Natural killer cell (primary cell): Measurements from ENCODE around the gene SMG5. TPM values are rescaled to one million over a fixed set of nuclear protein-coding genes. Genes with fewer than 3 reads are reported as not detected.

ENCODE experiments used
- ATAC-seq, 3 donors: fragments of 150-1000 bp in 2 of 3; fragments of 200-7000 bp in 1 of 3; cut with Tn5 transposase; 1 replicate in 1 of 3; 2 replicates in 2 of 3; pipeline ENCODE4 v1.10.0; 2021; ENCODE audit warnings: mild to moderate bottlenecking in 2 of 3, moderate library complexity in 2 of 3
- DNase-seq, 2 donors: peaks; one replicate each; pipeline versions ENCODE4 v3.0.0 to v3.0.0-alpha.2; 2013 to 2021; ENCODE audit warnings: mixed read lengths in 1 of 2
- H3K27ac ChIP-seq: one replicate; pipeline ENCODE4 v1.5.1; 2013; ENCODE audit warnings: mild to moderate bottlenecking, low read length
- H3K27me3 ChIP-seq: one replicate; pipeline ENCODE4 v1.6.1; 2013; ENCODE audit warnings: low read length; ENCODE audit not compliant: control insufficient read depth, insufficient read depth
- H3K36me3 ChIP-seq: one replicate; pipeline ENCODE4 v1.6.1; 2013; ENCODE audit warnings: low read length; ENCODE audit not compliant: control insufficient read depth, insufficient read depth
- H3K4me1 ChIP-seq: one replicate; pipeline ENCODE4 v1.6.1; 2013; ENCODE audit warnings: low read length; ENCODE audit not compliant: control insufficient read depth, insufficient read depth
- H3K4me3 ChIP-seq: one replicate; pipeline ENCODE4 v1.5.1; 2013; ENCODE audit warnings: low read length
- H3K9me3 ChIP-seq: one replicate; pipeline ENCODE4 v1.6.1; 2013; ENCODE audit warnings: low read length; ENCODE audit not compliant: control insufficient read depth, insufficient read depth
- H3K27ac Mint-ChIP-seq, 2 donors: one replicate each; pipeline ENCODE4 v1.8.0; 2022; ENCODE audit warnings: mild to moderate bottlenecking in 2 of 2, mixed read lengths in 2 of 2, moderate library complexity in 1 of 2
- H3K27me3 Mint-ChIP-seq, 2 donors: one replicate each; pipeline ENCODE4 v1.8.0; 2022; ENCODE audit warnings: low read depth in 2 of 2, mixed read lengths in 2 of 2
- H3K36me3 Mint-ChIP-seq: one replicate; pipeline ENCODE4 v1.8.0; 2022; ENCODE audit warnings: mixed read lengths
- H3K4me1 Mint-ChIP-seq, 2 donors: one replicate each; pipeline ENCODE4 v1.8.0; 2022; ENCODE audit warnings: mixed read lengths in 2 of 2
- H3K4me3 Mint-ChIP-seq: one replicate; pipeline ENCODE4 v1.8.0; 2022; ENCODE audit warnings: mild to moderate bottlenecking, moderate library complexity, mixed read lengths
- H3K9me3 Mint-ChIP-seq, 2 donors: one replicate each; pipeline ENCODE4 v1.8.0; 2022; ENCODE audit warnings: mixed read lengths in 2 of 2
- CTCF ChIP-seq: fragments of 200-600 bp; IDR thresholded peaks from one replicate; pipeline ENCODE4 v1.8.0; 2022; ENCODE audit warnings: antibody characterized with exemption
- WGBS: methylation state at CpG from one replicate; pipeline ENCODE4 v1.1.7; 2013; ENCODE audit warnings: missing lambda C conversion rate; ENCODE audit not compliant: insufficient coverage; 5-methylcytosine and 5-hydroxymethylcytosine counted together
- intact Hi-C: fragments of 100-400 bp; cut with micrococcal nuclease; formaldehyde crosslinking; loops from one replicate; pipeline ENCODE4 v1.14.2; 2022
- total RNA-seq, 4 donors: library from RNA; stranded (reverse); fragments of 120-200 nt in 1 of 4; gene quantifications; one replicate each; pipeline versions ENCODE4 v1.2.3 to v1.2.4, GENCODE V29; 2013 to 2022

The SMG5 gene
- total RNA-seq, 3 donors from 2014 or later (not counting 1 experiment from before 2014, with no cell fraction given) = 76.7 to 93.9 (median 87.6) TPM

- peaks cover 25% of the 10 kb centered on the region for H3K4me1 ChIP-seq
- Mint-ChIP-seq H3K4me1 (peaks cover 43 to 45% of the 10 kb centered on the region in 2 donors), H3K27me3 (no peaks in the 10 kb centered on the region), H3K27ac (no peak overlapping the region), H3K9me3 (no peaks in the 10 kb centered on the region), H3K4me3 (peak overlapping the region; percentile 52), H3K36me3 (peaks cover 17% of the 10 kb centered on the region)
- H3K4me3 ChIP-seq = no peak overlapping the region
- WGBS = 69% methylated on average over 1 of the region's 3 CpGs
- TF ChIP-seq CTCF = no peak
- no peaks in the 10 kb centered on the region for H3K27me3 ChIP-seq
- no peak for DNase-seq
- intact Hi-C loops = loop anchor here (5.0 kb wide), 1 partner anchor 447 kb away; the partner anchor contains the start of genes ISG20L2 and METTL25B
- peaks cover 31% of the 10 kb centered on the region for H3K36me3 ChIP-seq
- H3K9me3 ChIP-seq = no peaks in the 10 kb centered on the region
- ATAC-seq = no peak
- no peak overlapping the region for H3K27ac ChIP-seq
These were observed 2.8 kb downstream of the SMG5 start for GRCh38 chr1:156279837-156280236.

- ATAC-seq (no peak), DNase-seq (no peak)
- H3K36me3 ChIP-seq = peaks cover 58% of the 10 kb centered on the region
- H3K27ac ChIP-seq = no peak overlapping the region
- intact Hi-C loops = no loop called here
- no peak overlapping the region for H3K4me3 ChIP-seq
- 95% methylated on average over 6 of the region's 6 CpGs for WGBS
- Mint-ChIP-seq H3K27me3 (no peaks in the 10 kb centered on the region), H3K36me3 (peaks cover 20% of the 10 kb centered on the region), H3K4me3 (no peak overlapping the region), H3K27ac (no peak overlapping the region), H3K4me1 (peaks cover 17 to 25% of the 10 kb centered on the region in 2 donors), H3K9me3 (no peaks in the 10 kb centered on the region)
- no peaks in the 10 kb centered on the region for H3K9me3 ChIP-seq
- H3K4me1 ChIP-seq = peaks cover 9% of the 10 kb centered on the region
- no peak for TF ChIP-seq CTCF
- no peaks in the 10 kb centered on the region for H3K27me3 ChIP-seq
These were observed 5.7 kb downstream of the SMG5 start for GRCh38 chr1:156276966-156277381.

GRCh38 chr1:156276532-156276931 is 6.1 kb downstream of the SMG5 start:
- H3K27me3 ChIP-seq = no peaks in the 10 kb centered on the region
- no peaks in the 10 kb centered on the region for H3K9me3 Mint-ChIP-seq
- no peak overlapping the region for H3K27ac ChIP-seq
- no peak overlapping the region for H3K4me3 ChIP-seq
- no peaks in the 10 kb centered on the region for H3K27me3 Mint-ChIP-seq
- peaks cover 13 to 20% of the 10 kb centered on the region in 2 donors for H3K4me1 Mint-ChIP-seq
- no peak for TF ChIP-seq CTCF
- DNase-seq (no peak), ATAC-seq (no peak)
- peaks cover 62% of the 10 kb centered on the region for H3K36me3 ChIP-seq
- no peaks in the 10 kb centered on the region for H3K9me3 ChIP-seq
- H3K4me1 ChIP-seq = peaks cover 5% of the 10 kb centered on the region
- H3K4me3 Mint-ChIP-seq = no peak overlapping the region
- intact Hi-C loops = no loop called here
- no peak overlapping the region for H3K27ac Mint-ChIP-seq
- H3K36me3 Mint-ChIP-seq = peaks cover 20% of the 10 kb centered on the region

GRCh38 chr1:156270314-156270713 is 12.3 kb downstream of the SMG5 start:
- no peaks in the 10 kb centered on the region for H3K27me3 Mint-ChIP-seq
- H3K9me3 ChIP-seq = no peaks in the 10 kb centered on the region
- H3K27ac Mint-ChIP-seq = no peak overlapping the region
- H3K36me3 Mint-ChIP-seq = peaks cover 22% of the 10 kb centered on the region
- peaks cover 0 to 4% of the 10 kb centered on the region in 2 donors for H3K4me1 Mint-ChIP-seq
- no peak overlapping the region for H3K4me3 ChIP-seq
- peaks cover 85% of the 10 kb centered on the region for H3K36me3 ChIP-seq
- no peak for ATAC-seq
- intact Hi-C loops = no loop called here
- no peaks in the 10 kb centered on the region for H3K4me1 ChIP-seq
- no peak for DNase-seq
- H3K27me3 ChIP-seq = no peaks in the 10 kb centered on the region
- H3K4me3 Mint-ChIP-seq = no peak overlapping the region
- no peaks in the 10 kb centered on the region for H3K9me3 Mint-ChIP-seq
- TF ChIP-seq CTCF = no peak
- no peak overlapping the region for H3K27ac ChIP-seq
- WGBS = 100% methylated on average over 3 of the region's 3 CpGs
